Esophagus squamous epithelium (tissue), 5 donors: Measurements from ENCODE around the gene DUSP28. TPM values are rescaled to one million over a fixed set of nuclear protein-coding genes. Genes with fewer than 3 reads are reported as not detected.

ENCODE experiments used
- DNase-seq: peaks from one replicate; lab custom pipeline; 2025; lab: John Stamatoyannopoulos, UW
- H3K27ac ChIP-seq, 4 donors: fragments of 200-600 bp; sonication (generic); one replicate each; pipeline ENCODE4 v1.5.1; 2016 to 2019; ENCODE audit warnings: mild to moderate bottlenecking in 1 of 4
- H3K27me3 ChIP-seq, 4 donors: fragments of 200-600 bp; sonication (generic); 1 replicate in 3 of 4; 2 replicates in 1 of 4; pipeline versions ENCODE4 v1.5.1 to v1.6.0; 2017 to 2021; ENCODE audit warnings: antibody characterized with exemption in 1 of 4
- H3K36me3 ChIP-seq, 3 donors: fragments of 200-600 bp; sonication (generic); one replicate each; pipeline ENCODE4 v1.5.1; 2016 to 2019
- H3K4me1 ChIP-seq, 3 donors: fragments of 200-600 bp; sonication (generic); one replicate each; pipeline ENCODE4 v1.5.1; 2017 to 2019
- H3K4me3 ChIP-seq, 4 donors: fragments of 200-600 bp; sonication (generic); 1 replicate in 3 of 4; 2 replicates in 1 of 4; pipeline ENCODE4 v1.5.1; 2016 to 2019; ENCODE audit warnings: mild to moderate bottlenecking in 2 of 4, moderate library complexity in 1 of 4
- H3K9me3 ChIP-seq, 3 donors: fragments of 200-600 bp; sonication (generic); one replicate each; pipeline ENCODE4 v1.5.1; 2016 to 2019
- POLR2A ChIP-seq, 4 donors: fragments of 450-650 bp; IDR thresholded peaks; one replicate each; pipeline ENCODE4 v1.6.1; 2017; ENCODE audit warnings: antibody characterized with exemption in 4 of 4, mild to moderate bottlenecking in 4 of 4, moderate library complexity in 3 of 4
- WGBS, 2 donors: methylation state at CpG; one replicate each; pipeline ENCODE4 v1.1.5; 2018; 5-methylcytosine and 5-hydroxymethylcytosine counted together
- intact Hi-C: fragments of 100-400 bp; cut with DNase I; formaldehyde crosslinking; loops from one replicate; pipeline ENCODE4 v1.15.0; 2022
- total RNA-seq, 4 donors: library from RNA; depleted of rRNA; stranded (reverse); fragments of >200 nt; gene quantifications; one replicate each; pipeline ENCODE4 v1.1.0, GENCODE V29; 2016
- TF ChIP-seq, protein P1 (sequence below), 6 experiments: fragments of 450-650 bp in 4 of 6; fragments of 200-600 bp in 2 of 6; sonication (generic) in 2 of 6; IDR thresholded peaks; one replicate each; pipeline ENCODE4 v1.5.1; 2016 to 2019; ENCODE audit warnings: antibody characterized with exemption in 6 of 6, mild to moderate bottlenecking in 4 of 6, moderate library complexity in 4 of 6
- donor health status: DM: yes; HTN: yes; CAD: no.

Gene DUSP28
- total RNA-seq, 4 donors from 2014 or later = 2.0 to 10.5 (median 5.3) TPM

DNA sequence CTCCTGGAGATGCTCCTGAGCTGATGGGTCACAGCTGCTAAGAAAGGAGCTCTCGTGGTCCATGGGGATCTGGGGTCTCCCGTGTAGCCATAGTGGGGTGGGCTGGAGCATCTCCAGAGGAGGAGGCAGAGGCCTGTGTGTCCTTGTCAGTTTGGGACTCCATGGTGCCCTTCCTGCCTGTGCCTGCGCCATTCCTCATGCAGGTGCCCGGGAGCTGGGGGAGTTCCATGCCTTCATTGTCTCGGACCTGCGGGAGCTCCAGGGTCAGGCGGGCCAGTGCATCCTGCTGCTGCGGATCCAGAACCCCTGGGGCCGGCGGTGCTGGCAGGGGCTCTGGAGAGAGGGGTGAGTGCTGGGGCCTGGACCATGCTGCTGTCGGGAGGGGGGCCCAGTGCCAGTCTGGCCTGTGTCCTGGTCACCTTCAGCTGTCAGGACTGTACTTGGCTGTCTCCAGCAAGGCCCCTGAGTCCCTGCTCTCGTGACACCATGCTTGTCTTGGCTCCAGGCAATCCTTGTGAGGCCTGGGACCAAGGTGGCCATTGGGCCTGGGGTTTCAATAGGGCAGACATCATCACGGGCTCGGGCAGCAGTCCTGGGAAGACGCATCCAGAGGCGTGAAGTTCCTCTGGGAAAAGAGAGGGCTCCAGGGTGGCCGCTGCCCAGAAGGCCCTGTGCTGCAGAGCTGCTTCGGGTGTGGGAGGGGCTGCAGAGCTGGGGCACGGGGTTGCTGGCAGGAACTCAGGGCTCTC, 33.7 kb downstream of the DUSP28 start:
- no peaks in the 10 kb centered on the region for H3K27me3 ChIP-seq
- no peak for DNase-seq
- H3K4me1 ChIP-seq = peaks cover 0 to 40% (median 6%) of the 10 kb centered on the region in 3 donors
- no peaks in the 10 kb centered on the region for H3K9me3 ChIP-seq
- intact Hi-C loops = no loop called here
- 80 to 86% methylated on average over 3 to 7 of the region's 19 CpGs for WGBS, 2 donors
- no peak for TF ChIP-seq POLR2A (IDR thresholded peaks at IDR 0.05)
- TF ChIP-seq, protein P1, sequence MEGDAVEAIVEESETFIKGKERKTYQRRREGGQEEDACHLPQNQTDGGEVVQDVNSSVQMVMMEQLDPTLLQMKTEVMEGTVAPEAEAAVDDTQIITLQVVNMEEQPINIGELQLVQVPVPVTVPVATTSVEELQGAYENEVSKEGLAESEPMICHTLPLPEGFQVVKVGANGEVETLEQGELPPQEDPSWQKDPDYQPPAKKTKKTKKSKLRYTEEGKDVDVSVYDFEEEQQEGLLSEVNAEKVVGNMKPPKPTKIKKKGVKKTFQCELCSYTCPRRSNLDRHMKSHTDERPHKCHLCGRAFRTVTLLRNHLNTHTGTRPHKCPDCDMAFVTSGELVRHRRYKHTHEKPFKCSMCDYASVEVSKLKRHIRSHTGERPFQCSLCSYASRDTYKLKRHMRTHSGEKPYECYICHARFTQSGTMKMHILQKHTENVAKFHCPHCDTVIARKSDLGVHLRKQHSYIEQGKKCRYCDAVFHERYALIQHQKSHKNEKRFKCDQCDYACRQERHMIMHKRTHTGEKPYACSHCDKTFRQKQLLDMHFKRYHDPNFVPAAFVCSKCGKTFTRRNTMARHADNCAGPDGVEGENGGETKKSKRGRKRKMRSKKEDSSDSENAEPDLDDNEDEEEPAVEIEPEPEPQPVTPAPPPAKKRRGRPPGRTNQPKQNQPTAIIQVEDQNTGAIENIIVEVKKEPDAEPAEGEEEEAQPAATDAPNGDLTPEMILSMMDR (IDR thresholded peaks at IDR 0.05) = no peak
- no peak overlapping the region for H3K27ac ChIP-seq
- H3K4me3 ChIP-seq = no peak overlapping the region
- peaks cover 12 to 99% (median 13%) of the 10 kb centered on the region in 3 donors for H3K36me3 ChIP-seq

DNA sequence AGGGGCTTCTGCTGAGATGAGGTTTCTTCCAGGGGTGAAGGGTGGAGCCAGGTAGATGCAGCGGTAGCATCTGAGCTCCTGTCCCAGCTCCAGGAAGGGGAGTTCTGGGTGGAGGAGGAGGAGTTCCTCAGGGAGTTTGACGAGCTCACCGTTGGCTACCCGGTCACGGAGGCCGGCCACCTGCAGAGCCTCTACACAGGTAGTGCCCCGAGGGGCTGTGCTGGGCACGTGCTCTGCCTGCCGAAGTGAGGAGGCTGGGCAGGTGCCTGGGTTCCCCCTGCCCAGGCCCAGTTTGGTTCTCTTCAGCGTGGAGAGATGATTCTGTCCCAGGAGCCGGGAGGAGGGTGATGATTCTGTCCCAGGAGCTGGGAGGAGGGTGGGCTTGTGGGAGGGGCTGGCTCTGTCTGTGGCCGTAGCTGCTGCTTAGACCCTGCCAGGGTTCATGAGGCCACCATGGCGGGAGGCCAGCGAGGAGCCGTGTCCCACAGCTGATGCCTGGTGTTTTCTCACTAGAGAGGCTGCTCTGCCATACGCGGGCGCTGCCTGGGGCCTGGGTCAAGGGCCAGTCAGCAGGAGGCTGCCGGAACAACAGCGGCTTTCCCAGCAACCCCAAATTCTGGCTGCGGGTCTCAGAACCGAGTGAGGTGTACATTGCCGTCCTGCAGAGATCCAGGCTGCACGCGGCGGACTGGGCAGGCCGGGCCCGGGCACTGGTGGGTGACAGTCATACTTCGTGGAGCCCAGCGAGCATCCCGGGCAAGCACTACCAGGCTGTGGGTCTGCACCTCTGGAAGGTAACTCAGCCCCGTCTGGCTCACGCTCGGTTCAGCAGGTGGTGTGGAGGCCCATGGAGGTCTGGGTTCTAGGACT, 34.6 kb downstream of the DUSP28 start:
- Histone ChIP-seq H3K27ac (no peak overlapping the region), H3K4me3 (no peak overlapping the region), H3K4me1 (peaks cover 0 to 31% (median 6%) of the 10 kb centered on the region in 3 donors), H3K9me3 (no peaks in the 10 kb centered on the region), H3K36me3 (peaks cover 13 to 100% (median 13%) of the 10 kb centered on the region in 3 donors), H3K27me3 (no peaks in the 10 kb centered on the region)
- intact Hi-C loops = no loop called here
- no peak for TF ChIP-seq POLR2A (IDR thresholded peaks at IDR 0.05)
- TF ChIP-seq, protein P1 (IDR thresholded peaks at IDR 0.05) = no peak
- 95% methylated on average over 8 of the region's 34 CpGs; no CpG with 5 or more reads in 1 of the 2 donors for WGBS, 2 donors
- DNase-seq = no peak

DNA sequence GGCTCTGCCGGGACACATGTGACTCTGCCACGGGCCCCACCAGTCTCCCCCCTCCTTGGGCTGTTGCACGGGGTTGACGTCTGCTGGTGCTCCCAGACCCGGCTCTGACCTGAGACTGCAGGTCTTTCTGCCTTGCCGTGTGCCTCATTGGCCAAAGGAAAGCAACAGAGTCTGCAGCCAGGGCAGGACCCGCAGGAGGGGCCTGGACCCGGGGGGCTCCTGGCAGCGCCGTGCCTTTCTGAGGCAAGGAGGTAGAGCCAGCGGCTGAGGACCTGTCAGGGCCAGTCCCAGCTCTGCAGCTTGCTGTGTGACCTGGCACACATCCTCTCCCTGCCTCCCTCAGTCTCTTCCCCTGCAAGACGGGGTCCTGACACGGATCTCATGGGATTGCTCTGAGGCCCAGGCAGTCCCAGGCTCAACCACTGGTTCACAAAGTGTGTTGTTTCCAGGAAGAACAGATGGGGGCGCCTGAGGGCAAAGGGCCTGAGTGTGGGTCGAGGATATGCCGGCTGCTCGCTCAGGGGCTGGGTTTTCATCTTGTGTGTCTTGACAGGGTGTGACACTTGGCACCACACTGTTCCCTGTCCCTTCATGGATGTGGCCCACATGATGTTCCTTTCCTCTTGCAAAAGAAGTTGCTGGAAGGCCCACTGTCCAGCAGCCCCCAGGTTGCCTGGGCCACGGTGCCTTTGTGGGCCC, 35.4 kb downstream of the DUSP28 start:
- Histone ChIP-seq H3K9me3 (no peaks in the 10 kb centered on the region), H3K4me1 (peaks cover 0 to 28% (median 6%) of the 10 kb centered on the region in 3 donors), H3K4me3 (no peak overlapping the region), H3K27me3 (no peaks in the 10 kb centered on the region), H3K36me3 (peaks cover 13 to 100% (median 13%) of the 10 kb centered on the region in 3 donors), H3K27ac (peak overlapping the region in 1 of 4 donors; percentile 17)
- intact Hi-C loops = no loop called here
- 57% methylated on average over 5 of the region's 18 CpGs; no CpG with 5 or more reads in 1 of the 2 donors for WGBS, 2 donors
- TF ChIP-seq POLR2A (IDR thresholded peaks at IDR 0.05) = no peak
- TF ChIP-seq, protein P1 (IDR thresholded peaks at IDR 0.05) = peak in 1 of 6 experiments; percentile 12
- DNase-seq = no peak

DNA sequence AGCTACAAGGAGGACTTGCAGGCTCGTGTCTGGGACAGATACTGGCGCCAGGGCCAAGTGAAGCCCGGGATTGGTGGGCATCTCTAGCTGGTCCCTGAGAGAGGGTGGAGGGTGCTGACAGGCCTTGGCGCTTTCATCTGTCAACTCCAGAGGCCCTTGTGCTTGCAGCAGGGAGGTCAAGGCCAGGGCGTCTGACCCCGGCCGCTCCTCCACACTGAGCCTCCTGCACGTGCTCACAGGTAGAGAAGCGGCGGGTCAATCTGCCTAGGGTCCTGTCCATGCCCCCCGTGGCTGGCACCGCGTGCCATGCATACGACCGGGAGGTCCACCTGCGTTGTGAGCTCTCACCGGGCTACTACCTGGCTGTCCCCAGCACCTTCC, 35.9 kb downstream of the DUSP28 start:
- intact Hi-C loops = no loop called here
- Histone ChIP-seq H3K4me1 (peaks cover 0 to 28% (median 6%) of the 10 kb centered on the region in 3 donors), H3K9me3 (no peaks in the 10 kb centered on the region), H3K4me3 (no peak overlapping the region), H3K27me3 (no peaks in the 10 kb centered on the region), H3K27ac (peak overlapping the region in 2 of 4 donors; percentile 17 to 28), H3K36me3 (peaks cover 13 to 100% (median 13%) of the 10 kb centered on the region in 3 donors)
- no peak for DNase-seq
- TF ChIP-seq POLR2A (IDR thresholded peaks at IDR 0.05) = no peak
- TF ChIP-seq, protein P1 (IDR thresholded peaks at IDR 0.05) = no peak
- 80% methylated on average over 2 of the region's 17 CpGs; no CpG with 5 or more reads in 1 of the 2 donors for WGBS, 2 donors
